Activated CD8-positive, alpha-beta memory T cell treated with anti-CD3 and anti-CD28 coated beads, Interleukin-2, amount 50 U/mL, for 24 hours (primary cell): Measurements from ENCODE around the gene WDR7.

ENCODE experiments used
- DNase-seq: peaks from one replicate; pipeline ENCODE4 v3.0.0-alpha.2; 2020; ENCODE audit errors: extremely low read depth

The WDR7 gene

GRCh38 chr18:56722518-56722917 is 71.4 kb downstream of the WDR7 start:
- no peak for DNase-seq

GRCh38 chr18:56723068-56723467 is 71.9 kb downstream of the WDR7 start:
- no peak for DNase-seq

DNA sequence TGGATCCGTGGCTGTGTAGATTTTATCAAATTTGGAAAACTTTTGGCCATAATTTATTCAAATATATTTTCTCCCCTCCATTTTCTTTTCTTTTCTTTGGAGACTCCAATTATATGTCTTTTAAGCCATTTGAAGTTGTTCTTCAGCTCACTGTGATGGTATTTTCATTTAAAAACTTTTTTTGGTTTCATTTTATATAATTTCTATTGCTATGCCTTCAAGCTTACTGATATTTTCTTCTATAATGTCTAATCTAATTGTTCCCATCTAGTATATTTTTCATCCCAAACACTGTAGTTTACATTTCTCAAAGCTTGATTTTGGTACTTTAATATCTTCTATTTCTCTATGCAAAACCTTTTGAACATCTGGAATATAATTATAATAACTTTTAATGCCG is 72.5 kb downstream of the WDR7 start:
- DNase-seq = no peak

DNA sequence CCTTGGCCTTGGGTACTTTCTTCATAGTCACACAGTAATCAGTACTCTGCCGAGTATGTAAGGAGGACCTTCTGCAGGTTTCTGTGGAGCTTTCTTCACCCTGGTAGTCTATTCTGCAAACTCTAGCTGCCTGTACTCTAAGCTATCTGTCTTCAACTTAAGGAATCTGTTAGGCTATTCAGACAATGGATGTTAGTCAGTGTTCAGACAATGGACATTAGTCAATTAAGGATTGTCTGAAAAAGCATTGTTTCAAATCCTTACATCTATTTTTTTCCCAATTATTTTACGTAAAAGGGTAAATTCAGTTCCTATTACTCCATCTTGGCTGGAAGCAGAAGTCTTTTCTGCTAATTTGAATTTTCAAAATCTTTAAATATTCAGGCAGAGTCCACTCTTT is 75.7 kb downstream of the WDR7 start:
- DNase-seq = no peak

DNA sequence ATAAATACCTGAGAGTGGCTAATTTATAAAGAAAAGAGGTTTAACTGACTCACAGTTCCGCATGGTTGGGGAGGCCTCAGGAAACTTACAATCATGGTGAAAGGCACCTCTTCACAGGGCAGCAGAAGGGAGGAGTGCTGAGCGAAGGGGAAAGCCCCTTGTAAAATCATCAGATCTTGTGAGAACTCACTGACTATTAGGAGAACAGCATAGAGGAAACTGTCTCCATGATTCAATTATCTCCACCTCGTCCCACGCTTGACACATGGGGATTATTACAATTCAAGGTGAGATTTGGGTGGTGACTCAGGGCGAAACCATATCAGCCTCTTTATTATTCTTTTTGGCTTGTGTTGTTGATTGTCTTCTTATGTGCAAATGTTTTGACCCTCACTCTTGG is 76.2 kb downstream of the WDR7 start:
- peak; percentile 1 for DNase-seq

- no peak for DNase-seq
These were observed 77.6 kb downstream of the WDR7 start for GRCh38 chr18:56728741-56729140.

DNA sequence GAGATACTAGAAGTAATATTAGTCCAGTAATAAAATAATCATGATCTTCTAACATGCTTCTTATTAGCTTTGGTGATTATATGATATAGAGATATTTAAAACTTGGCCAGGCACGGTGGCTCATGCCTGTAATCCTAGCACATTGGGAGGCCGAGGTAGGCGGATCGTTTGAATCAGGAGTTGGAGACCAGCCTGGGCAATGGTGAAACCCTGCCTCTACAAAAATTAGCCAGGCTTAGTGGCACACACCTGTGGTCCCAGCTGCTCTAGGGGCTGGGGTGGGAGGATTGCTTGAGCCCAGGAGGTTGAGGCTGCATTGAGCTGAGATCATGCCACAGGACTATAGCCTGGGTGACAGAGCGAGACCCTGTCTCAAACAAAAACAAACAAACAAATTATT is 87.0 kb downstream of the WDR7 start:
- no peak for DNase-seq

DNA sequence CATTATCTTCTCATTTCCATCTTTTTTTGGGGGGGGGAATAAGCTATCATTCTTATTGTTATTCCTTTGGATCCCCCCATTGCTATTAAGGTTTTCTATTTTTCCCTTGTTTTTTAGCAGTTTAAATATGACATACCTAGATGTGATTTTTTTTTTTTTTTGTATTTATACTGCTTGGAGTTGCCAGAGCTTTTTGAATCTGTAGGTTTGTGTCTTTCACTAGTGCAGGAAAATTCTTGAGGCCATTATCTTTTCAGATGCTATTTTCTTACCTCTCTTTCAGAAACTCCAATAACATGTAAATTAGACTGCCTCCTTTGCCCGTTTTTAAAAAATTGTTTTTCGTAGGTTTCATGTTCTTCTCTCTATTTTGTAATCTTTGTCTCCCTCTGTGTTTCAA is 88.6 kb downstream of the WDR7 start:
- DNase-seq = no peak

DNA sequence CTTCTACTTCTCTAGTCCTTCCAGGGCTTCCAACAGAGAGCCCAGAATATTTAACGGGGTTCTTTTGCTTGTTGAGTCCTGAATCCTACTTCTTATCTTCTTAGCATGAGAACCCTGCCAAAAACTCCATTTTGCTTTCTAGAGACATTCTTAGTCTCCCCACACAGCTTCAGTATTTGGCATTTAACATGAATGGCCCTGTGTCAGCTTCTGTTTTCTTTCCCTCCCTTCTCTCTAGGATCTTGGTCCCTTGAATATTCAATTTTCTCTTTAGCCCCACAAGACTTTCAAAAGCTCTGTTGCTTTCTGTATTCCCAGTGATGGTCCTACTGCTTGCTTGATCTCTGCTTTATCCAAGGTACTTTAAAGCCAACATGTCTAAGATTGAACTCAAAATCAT is 89.5 kb downstream of the WDR7 start:
- no peak for DNase-seq

- DNase-seq = no peak
These were observed 90.5 kb downstream of the WDR7 start for GRCh38 chr18:56741685-56742084.

DNA sequence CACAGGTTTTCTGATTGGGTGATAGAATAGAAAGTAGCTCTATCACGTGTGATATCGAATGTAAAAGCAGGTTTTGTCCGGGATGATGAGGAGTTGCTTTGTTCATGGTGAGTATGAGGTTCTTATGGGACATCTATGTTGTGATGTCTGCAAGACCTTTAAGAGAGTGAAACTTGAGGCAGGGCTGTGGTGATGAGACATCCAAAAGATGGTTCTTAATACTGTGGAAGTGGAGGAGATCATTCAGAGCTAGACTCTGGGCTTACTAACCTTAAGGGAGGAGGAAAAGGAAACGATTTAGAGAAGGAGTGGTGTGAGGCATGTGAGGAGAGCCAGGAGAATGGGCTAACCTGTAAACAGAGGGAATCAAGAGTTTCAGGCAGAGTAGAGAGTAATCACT is 92.0 kb downstream of the WDR7 start:
- DNase-seq = no peak

DNA sequence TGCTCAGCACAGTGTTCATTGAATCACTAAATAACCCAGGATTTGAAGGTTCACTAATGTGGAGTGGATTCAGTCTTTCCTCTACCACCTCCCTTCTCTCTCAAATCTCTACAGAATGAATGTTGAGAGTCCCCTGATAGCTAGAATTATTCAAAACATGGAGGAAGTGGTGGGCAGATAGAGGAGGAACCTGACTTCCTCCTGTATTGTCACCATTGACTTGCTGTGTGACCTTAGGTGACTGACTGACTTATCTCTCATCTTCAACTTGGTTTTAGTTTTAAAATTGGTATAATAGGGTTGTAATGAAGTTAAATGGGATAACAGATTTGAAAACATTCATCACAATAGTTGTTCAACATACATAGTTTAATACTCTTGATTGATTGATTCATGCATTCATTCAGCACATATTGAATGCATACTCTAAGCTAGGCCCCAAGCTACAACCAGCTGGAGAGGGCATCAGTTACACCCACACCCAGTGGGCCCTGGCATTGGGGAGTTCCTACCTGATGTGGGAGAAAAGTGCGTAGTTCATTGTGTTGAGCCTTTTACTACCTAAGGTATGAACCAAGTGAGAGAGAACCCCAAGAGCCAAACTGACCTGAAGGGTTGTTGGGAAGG is 96.0 kb downstream of the WDR7 start:
- DNase-seq = no peak

DNA sequence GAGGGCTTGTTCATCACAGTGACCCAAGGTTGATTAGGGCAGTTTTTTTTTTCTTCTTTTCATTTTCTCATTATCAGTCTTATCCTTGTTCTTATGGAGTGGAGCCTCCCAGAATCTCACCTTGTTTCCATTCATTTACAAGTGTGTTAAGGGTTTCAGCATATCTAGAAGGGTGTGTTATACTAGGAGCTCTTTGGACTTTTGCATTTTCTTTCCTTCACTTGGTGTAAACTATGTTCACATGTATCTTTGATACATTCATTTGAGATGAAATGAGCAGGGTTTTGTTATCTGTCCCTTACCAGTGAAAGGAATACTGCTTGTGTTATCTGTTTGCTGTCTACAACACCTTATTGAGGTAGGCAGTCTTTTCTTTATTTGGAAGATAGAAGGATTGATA is 96.7 kb downstream of the WDR7 start:
- DNase-seq = no peak

DNA sequence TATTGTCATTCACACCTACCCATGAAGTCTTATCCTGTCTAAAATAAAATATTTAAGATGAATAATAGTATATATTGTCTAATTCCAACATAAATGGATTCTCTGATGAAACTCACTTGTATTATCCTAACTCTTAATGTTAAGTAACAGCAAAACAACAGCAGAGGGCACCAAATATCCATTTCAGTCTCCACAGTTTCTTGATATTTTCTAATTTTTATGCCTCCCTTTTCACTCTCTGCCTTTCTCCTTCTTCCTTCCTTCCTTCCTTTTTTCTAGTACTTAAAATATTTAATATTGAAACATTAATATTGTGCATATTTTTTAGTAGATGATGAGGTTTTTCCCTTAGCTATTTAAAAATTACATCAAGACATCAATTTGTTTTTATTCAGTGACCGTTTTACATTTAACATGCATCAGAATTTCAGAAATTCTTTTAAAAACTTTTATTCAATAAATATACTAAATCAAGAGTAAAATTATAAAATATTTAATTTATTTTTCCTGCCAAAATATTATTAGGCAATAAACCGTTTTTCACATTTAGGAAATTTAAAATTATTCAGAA is 97.6 kb downstream of the WDR7 start:
- no peak for DNase-seq

DNA sequence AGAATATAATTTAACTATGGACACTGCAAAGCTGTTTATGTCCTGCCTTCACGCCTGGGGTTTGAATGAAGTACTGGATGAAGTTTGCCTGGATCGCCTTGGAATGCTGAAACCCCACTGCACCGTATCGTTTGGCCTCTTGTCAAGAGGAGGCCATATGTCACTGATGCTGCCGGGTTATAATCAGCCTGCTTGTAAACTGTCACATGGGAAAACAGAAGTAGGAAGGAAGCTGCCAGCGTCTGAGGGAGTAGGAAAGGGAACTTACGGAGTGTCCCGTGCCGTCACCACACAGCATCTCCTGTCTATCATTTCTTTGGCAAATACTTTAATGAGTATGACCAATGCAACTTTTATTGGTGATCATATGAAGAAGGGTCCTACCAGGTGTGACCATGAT is 105.8 kb downstream of the WDR7 start:
- DNase-seq = no peak

DNA sequence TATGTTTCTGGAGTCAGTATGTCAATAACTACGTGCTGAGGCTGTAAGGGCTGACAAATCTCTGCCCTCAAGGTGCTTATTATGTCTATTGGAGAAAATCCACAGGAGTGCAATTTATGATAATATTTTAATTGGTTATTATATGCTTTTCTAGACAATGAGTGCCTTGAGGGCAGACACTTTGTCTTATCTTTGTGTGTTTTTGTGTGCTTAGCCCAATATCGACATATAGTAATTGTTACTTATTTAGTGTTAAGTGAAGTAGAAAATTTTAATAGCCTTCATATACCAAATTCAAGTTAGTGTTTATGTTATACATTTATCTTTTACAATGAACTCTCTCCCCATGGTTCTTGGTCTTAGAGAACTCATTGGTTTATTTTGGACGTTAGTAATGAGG is 118.9 kb downstream of the WDR7 start:
- DNase-seq = no peak

DNA sequence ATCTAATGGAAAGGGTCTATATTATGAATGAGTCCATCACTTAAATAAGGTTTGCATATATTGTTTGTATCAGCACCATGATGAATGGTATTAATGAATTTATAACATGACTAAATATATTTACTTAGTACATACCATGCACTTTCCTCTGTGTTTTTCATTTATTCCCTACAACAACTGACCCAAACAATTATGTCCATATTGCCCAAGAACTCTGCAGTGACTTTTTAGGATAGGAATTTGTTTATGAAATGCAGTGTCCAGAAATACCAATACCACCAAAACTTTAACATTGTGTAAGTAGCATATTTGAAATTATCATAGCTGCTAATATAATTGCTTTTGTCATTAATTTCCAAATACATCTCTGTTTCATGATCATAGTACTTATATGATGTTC is 119.7 kb downstream of the WDR7 start:
- no peak for DNase-seq

DNA sequence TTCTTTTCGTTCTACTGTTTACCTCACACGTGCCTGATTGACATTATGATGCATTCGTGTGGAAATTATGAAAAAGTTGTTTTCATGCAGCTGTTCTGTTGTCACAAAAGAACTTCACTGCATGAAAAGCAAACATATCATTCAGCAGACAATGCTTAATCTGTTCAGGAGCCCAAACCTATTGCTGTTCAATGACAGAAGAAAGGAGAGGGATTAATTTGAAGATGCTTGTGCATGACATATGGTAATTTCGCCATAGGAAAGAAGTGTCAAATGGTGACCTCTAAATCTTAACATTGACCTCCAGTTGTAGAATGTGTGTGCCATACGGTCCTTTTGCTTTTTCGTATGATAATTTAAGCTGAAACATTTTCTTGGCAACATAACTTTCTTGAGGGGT is 124.5 kb downstream of the WDR7 start:
- DNase-seq = no peak

DNA sequence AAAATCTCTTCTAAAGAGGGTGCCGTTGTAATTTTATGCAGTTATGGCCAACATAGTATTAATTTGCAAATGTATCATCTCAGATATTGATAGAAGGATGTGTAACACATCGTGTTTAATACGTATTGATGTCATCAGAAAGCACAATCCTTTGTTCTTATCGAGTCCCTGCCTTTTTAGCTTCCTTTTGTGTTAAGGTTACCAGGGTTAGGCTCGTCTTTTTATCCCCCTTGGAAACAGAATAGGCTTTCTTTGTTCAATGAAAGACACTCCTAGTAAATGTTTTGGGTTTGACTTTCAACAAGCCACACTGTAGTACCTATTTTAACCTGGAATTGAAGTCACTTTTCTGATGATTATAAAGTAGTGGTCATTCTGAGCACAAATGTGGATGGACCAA is 136.2 kb downstream of the WDR7 start:
- DNase-seq = no peak

GRCh38 chr18:56789004-56789888 is 138.1 kb downstream of the WDR7 start:
- DNase-seq = peak; percentile 1

GRCh38 chr18:56789889-56790180 is 138.7 kb downstream of the WDR7 start:
- DNase-seq = no peak

DNA sequence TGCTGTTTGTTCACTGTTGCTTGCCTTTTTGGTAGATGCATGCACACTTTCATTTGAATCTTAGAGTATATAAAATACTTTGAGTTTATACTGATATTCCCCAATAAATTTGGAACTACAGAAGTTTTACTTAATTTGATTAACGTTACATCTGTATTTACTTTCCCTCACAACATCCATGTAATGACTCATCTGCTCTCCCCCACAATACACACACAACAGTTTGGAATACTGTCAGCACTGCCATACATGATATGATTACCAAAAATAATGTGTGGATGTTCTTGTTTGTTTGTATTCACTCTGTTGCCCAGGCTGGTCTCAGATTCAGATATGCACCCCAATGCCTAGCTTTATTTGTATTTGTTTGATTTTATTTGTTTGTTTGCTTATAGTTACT is 144.2 kb downstream of the WDR7 start:
- DNase-seq = no peak

DNA sequence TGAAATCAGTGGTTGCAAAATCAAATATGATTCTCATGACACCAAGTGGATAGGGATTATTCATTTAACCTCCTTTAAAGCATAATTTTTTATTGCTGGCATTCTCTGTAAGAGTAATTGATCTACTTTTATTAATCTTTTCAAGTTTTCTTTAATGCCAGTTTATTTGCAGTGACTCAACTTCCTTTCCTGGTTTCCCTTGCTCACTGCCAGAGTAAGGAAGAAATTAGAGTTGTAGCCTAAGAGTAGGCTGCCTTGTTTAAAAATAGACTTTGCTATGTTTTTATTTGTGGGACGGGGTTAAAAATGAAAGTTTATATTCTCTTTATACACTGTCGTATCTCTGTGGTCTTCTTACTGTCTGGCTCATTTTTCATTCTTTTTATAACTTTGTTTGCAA is 148.6 kb downstream of the WDR7 start:
- no peak for DNase-seq
